CD14-positive monocyte (primary cell): ENCODE results near the gene CAPN9. TPM values are rescaled to one million over a fixed set of nuclear protein-coding genes. Genes with fewer than 3 reads are reported as not detected.

Experiments used
- DNase-seq, 3 donors: peaks; one replicate each; pipeline ENCODE4 v3.0.0-alpha.2; 2011 to 2022
- H2AFZ ChIP-seq: 2 replicates; pipeline ENCODE4 v1.6.0; 2012; ENCODE audit warnings: mild to moderate bottlenecking, low read depth, low read length, inconsistent platforms; ENCODE audit not compliant: insufficient read depth, poor library complexity, severe bottlenecking
- H3K27ac ChIP-seq, 2 donors: 1 replicate in 1 of 2; 2 replicates in 1 of 2; pipeline ENCODE4 v1.5.1; 2012 to 2013; ENCODE audit warnings: low read length in 2 of 2, control low read depth in 1 of 2, inconsistent platforms in 1 of 2, low read depth in 1 of 2, mild to moderate bottlenecking in 1 of 2
- H3K27me3 ChIP-seq, 2 donors: one replicate each; pipeline versions ENCODE4 v1.6.0 to v1.6.1; 2011 to 2013; ENCODE audit warnings: low read length in 2 of 2; ENCODE audit not compliant: control insufficient read depth in 2 of 2, insufficient read depth in 2 of 2
- H3K36me3 ChIP-seq, 2 donors: replicated peaks in 1 of 2; 1 replicate in 1 of 2; 2 replicates in 1 of 2; pipeline versions ENCODE4 v1.5.1 to v1.6.1; 2012 to 2013; ENCODE audit warnings: low read length in 2 of 2, control low read depth in 1 of 2, inconsistent platforms in 1 of 2, mild to moderate bottlenecking in 1 of 2; ENCODE audit not compliant: insufficient read depth in 2 of 2, control insufficient read depth in 1 of 2
- H3K4me1 ChIP-seq, 2 donors: 1 replicate in 1 of 2; 2 replicates in 1 of 2; pipeline versions ENCODE4 v1.5.1 to v1.6.1; 2012 to 2013; ENCODE audit warnings: low read length in 2 of 2, control low read depth in 1 of 2, inconsistent platforms in 1 of 2, mild to moderate bottlenecking in 1 of 2, moderate library complexity in 1 of 2; ENCODE audit not compliant: insufficient read depth in 2 of 2, control insufficient read depth in 1 of 2
- H3K4me2 ChIP-seq: replicated peaks from 2 replicates; pipeline ENCODE3; 2012; ENCODE audit warnings: low read length, moderate library complexity, mild to moderate bottlenecking; ENCODE audit not compliant: poor library complexity, severe bottlenecking; ENCODE audit errors: extremely low read depth
- H3K4me3 ChIP-seq, 3 experiments: fragments of 200-600 bp in 1 of 3; sonication (generic) in 1 of 3; replicated peaks in 1 of 3; 1 replicate in 2 of 3; 2 replicates in 1 of 3; pipeline ENCODE4 v1.5.1; 2011 to 2013; ENCODE audit warnings: low read length in 3 of 3, mild to moderate bottlenecking in 3 of 3, control low read depth in 2 of 3, low read depth in 2 of 3, inconsistent platforms in 1 of 3, moderate library complexity in 1 of 3
- H3K79me2 ChIP-seq: 2 replicates; pipeline ENCODE4 v1.6.0; 2012; ENCODE audit warnings: mild to moderate bottlenecking, control low read depth, inconsistent platforms, low read length, moderate library complexity; ENCODE audit not compliant: insufficient read depth
- H3K9ac ChIP-seq: 2 replicates; pipeline ENCODE4 v1.6.0; 2017; ENCODE audit warnings: low read length, mild to moderate bottlenecking; ENCODE audit not compliant: insufficient read depth, poor library complexity, severe bottlenecking
- H3K9me3 ChIP-seq, 2 donors: replicated peaks in 1 of 2; 1 replicate in 1 of 2; 2 replicates in 1 of 2; pipeline versions ENCODE4 v1.5.1 to v1.6.1; 2012 to 2013; ENCODE audit warnings: low read length in 2 of 2, control low read depth in 1 of 2; ENCODE audit not compliant: control insufficient read depth in 1 of 2, insufficient read depth in 1 of 2
- H4K20me1 ChIP-seq: 2 replicates; pipeline ENCODE4 v1.6.0; 2012; ENCODE audit warnings: mild to moderate bottlenecking, low read length, control low read depth, moderate library complexity; ENCODE audit not compliant: insufficient read depth
- H3K27ac Mint-ChIP-seq, 7 donors: one replicate each; pipeline ENCODE4 v1.8.0; 2020; ENCODE audit warnings: mild to moderate bottlenecking in 7 of 7, mixed read lengths in 7 of 7, moderate library complexity in 6 of 7, inconsistent platforms in 2 of 7
- H3K27me3 Mint-ChIP-seq, 3 donors: one replicate each; pipeline ENCODE4 v1.8.0; 2021 to 2022; ENCODE audit warnings: low read depth in 3 of 3, mild to moderate bottlenecking in 3 of 3, mixed read lengths in 3 of 3, moderate library complexity in 3 of 3, inconsistent platforms in 1 of 3
- H3K36me3 Mint-ChIP-seq, 2 donors: one replicate each; pipeline ENCODE4 v1.8.0; 2020; ENCODE audit warnings: mixed read lengths in 2 of 2, inconsistent platforms in 1 of 2, mild to moderate bottlenecking in 1 of 2
- H3K4me1 Mint-ChIP-seq: one replicate; pipeline ENCODE4 v1.8.0; 2020; ENCODE audit warnings: mild to moderate bottlenecking, mixed read lengths
- H3K4me3 Mint-ChIP-seq, 2 donors: one replicate each; pipeline ENCODE4 v1.8.0; 2020; ENCODE audit warnings: mild to moderate bottlenecking in 2 of 2, mixed read lengths in 2 of 2, moderate library complexity in 1 of 2
- H3K9me3 Mint-ChIP-seq, 7 donors: one replicate each; pipeline ENCODE4 v1.8.0; 2020 to 2022; ENCODE audit warnings: mixed read lengths in 7 of 7, mild to moderate bottlenecking in 6 of 7, moderate library complexity in 6 of 7, inconsistent platforms in 2 of 7
- WGBS: methylation state at CpG from one replicate; pipeline ENCODE4 v1.1.5; 2013; ENCODE audit warnings: missing lambda C conversion rate; ENCODE audit not compliant: insufficient coverage; 5-methylcytosine and 5-hydroxymethylcytosine counted together
- intact Hi-C, 2 donors: fragments of 100-400 bp; cut with micrococcal nuclease; formaldehyde crosslinking; loops; one replicate each; pipeline versions ENCODE4 v1.15.0 to v1.15.1; 2023
- polyA plus RNA-seq, 3 donors: library from polyadenylated mRNA; depleted of rRNA in 1 of 3; unstranded in 2 of 3; stranded (reverse) in 1 of 3; fragments of 300-500 nt in 2 of 3; fragments of >200 nt in 1 of 3; fragmentation: Illumina TruSeq in 2 of 3; gene quantifications; 1 replicate in 2 of 3; 2 replicates in 1 of 3; pipeline ENCODE4 v1.2.3, GENCODE V29; 2012 to 2021
- TF ChIP-seq, protein P1 (sequence below): fragments of 200-600 bp; IDR thresholded peaks from one replicate; pipeline ENCODE4 v1.8.0; 2022; ENCODE audit warnings: antibody characterized with exemption, mild to moderate bottlenecking

The CAPN9 gene
- polyA plus RNA-seq, 3 donors, result not detected

DNA sequence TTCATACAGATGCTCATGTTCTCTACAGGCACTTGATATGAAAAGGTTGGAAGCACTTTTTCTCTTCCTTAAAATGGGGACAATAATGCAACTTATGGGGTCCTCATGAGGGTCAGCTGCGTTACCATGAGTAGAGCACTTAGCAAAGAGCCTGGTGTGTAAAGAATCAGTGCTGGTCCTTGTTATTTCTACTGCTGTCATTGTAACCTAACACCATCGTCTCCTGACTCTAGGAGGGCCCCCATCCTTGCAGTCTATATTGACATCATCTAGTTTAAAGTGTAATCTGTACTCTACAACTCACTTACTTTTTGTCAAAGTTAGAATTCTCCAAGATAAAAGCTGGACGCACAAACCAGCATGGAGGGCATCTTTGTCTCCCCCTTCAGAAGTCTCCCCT lies 2.4 kb downstream of the CAPN9 start:
- Mint-ChIP-seq H3K27ac (no peak overlapping the region), H3K27me3 (peaks cover 2 to 5% (median 4%) of the 10 kb centered on the region in 3 donors), H3K4me3 (no peak overlapping the region), H3K4me1 (peaks cover 2% of the 10 kb centered on the region), H3K36me3 (no peaks in the 10 kb centered on the region), H3K9me3 (no peaks in the 10 kb centered on the region)
- H3K4me1 ChIP-seq, result peaks cover 6 to 14% of the 10 kb centered on the region in 2 donors
- H2AFZ ChIP-seq, result no peak overlapping the region
- no peak overlapping the region for H3K4me3 ChIP-seq
- H4K20me1 ChIP-seq, result no peaks in the 10 kb centered on the region
- intact Hi-C loops, result no loop called here
- no peaks in the 10 kb centered on the region for H3K9me3 ChIP-seq
- H3K27me3 ChIP-seq, result no peaks in the 10 kb centered on the region
- H3K79me2 ChIP-seq, result no peaks in the 10 kb centered on the region
- DNase-seq, result no peak
- TF ChIP-seq, protein P1, sequence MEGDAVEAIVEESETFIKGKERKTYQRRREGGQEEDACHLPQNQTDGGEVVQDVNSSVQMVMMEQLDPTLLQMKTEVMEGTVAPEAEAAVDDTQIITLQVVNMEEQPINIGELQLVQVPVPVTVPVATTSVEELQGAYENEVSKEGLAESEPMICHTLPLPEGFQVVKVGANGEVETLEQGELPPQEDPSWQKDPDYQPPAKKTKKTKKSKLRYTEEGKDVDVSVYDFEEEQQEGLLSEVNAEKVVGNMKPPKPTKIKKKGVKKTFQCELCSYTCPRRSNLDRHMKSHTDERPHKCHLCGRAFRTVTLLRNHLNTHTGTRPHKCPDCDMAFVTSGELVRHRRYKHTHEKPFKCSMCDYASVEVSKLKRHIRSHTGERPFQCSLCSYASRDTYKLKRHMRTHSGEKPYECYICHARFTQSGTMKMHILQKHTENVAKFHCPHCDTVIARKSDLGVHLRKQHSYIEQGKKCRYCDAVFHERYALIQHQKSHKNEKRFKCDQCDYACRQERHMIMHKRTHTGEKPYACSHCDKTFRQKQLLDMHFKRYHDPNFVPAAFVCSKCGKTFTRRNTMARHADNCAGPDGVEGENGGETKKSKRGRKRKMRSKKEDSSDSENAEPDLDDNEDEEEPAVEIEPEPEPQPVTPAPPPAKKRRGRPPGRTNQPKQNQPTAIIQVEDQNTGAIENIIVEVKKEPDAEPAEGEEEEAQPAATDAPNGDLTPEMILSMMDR, result no peak
- H3K27ac ChIP-seq, result no peak overlapping the region
- H3K9ac ChIP-seq, result no peak overlapping the region
- 100% methylated on average over 1 of the region's 3 CpGs for WGBS
- H3K36me3 ChIP-seq, result no peaks in the 10 kb centered on the region
- H3K4me2 ChIP-seq, result no peak overlapping the region

DNA sequence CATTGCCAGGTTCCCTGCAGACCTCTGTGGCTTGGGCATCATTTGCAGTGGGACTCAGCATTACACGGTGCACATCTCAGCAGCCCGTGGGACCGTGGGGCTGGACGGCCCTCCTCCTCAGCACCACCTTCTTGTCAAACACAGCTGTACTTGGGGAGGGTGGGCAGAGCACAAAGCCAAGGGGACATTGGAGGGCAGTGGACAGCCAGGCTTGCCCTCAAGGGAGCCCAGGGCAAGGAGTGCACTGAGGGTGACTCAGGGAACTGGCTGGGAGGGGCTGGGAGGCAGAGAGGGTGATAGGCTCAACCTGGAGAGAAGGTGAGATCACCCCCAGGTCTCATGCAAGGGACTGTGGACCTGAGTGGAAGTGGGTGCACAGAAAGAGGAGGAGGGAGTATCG lies 3.4 kb downstream of the CAPN9 start:
- WGBS, result no CpG with 5 or more reads among the region's 5 CpGs
- H3K79me2 ChIP-seq, result no peaks in the 10 kb centered on the region
- H4K20me1 ChIP-seq, result no peaks in the 10 kb centered on the region
- no peak overlapping the region for H3K27ac ChIP-seq
- intact Hi-C loops, result no loop called here
- H3K4me3 ChIP-seq, result no peak overlapping the region
- H3K27ac Mint-ChIP-seq, result no peak overlapping the region
- no peaks in the 10 kb centered on the region for H3K9me3 Mint-ChIP-seq
- no peak for DNase-seq
- no peaks in the 10 kb centered on the region for H3K9me3 ChIP-seq
- no peak overlapping the region for H3K4me2 ChIP-seq
- H3K36me3 ChIP-seq, result no peaks in the 10 kb centered on the region
- peaks cover 2% of the 10 kb centered on the region for H3K4me1 Mint-ChIP-seq
- peaks cover 6 to 14% of the 10 kb centered on the region in 2 donors for H3K4me1 ChIP-seq
- no peaks in the 10 kb centered on the region for H3K27me3 ChIP-seq
- H3K27me3 Mint-ChIP-seq, result peaks cover 4 to 6% (median 5%) of the 10 kb centered on the region in 3 donors
- TF ChIP-seq, protein P1, result no peak
- H3K36me3 Mint-ChIP-seq, result no peaks in the 10 kb centered on the region
- no peak overlapping the region for H3K9ac ChIP-seq
- no peak overlapping the region for H2AFZ ChIP-seq
- H3K4me3 Mint-ChIP-seq, result no peak overlapping the region
